HepG2 (cell line): Measurements from ENCODE around the gene YIPF2. TPM values are rescaled to one million over a fixed set of nuclear protein-coding genes. Genes with fewer than 3 reads are reported as not detected.
A peak's percentile ranks its signal among the peaks of the same experiment; 100 is the strongest.

Source experiments
- ATAC-seq: fragments of 200-7000 bp; cut with Tn5 transposase; 3 replicates; pipeline ENCODE4 v1.9.1; 2020; ENCODE audit warnings: mild to moderate bottlenecking, moderate library complexity
- BruUV-seq: library from RNA; stranded (reverse); fragments of 400-500 nt; replicated peaks from 2 replicates; lab custom pipeline; 2021; lab: Mats Ljungman, UMichigan
- CTCF ChIA-PET: fragments of 300-600 bp; formaldehyde crosslinking; extraction: SDS; loops from one replicate; lab custom pipeline; 2021; ENCODE audit warnings: low total read pairs, inconsistent platforms, low intra/inter-chr PET ratio; lab: Yijun Ruan, JAX
- POLR2A ChIA-PET: fragments of 350-600 bp; sonication (Branson Sonifier 250); formaldehyde crosslinking; loops from one replicate; lab custom pipeline; 2020; ENCODE audit warnings: antibody characterized with exemption, inconsistent platforms; lab: Yijun Ruan, JAX
- DNase-seq: peaks from one replicate; pipeline ENCODE4 v3.0.0-alpha.2; 2015; ENCODE audit warnings: low spot score
- FAIRE-seq: peaks from 3 replicates; lab custom pipeline; 2011; peaks lifted over from hg19 to GRCh38; lab: Jason Lieb, UNC
- H2AFZ ChIP-seq: one replicate; pipeline ENCODE4 v1.6.1; 2011; ENCODE audit warnings: low read length, inconsistent platforms
- H3K27ac ChIP-seq: fragments of 300-600 bp; 3 replicates; pipeline ENCODE4 v1.8.0; 2011; ENCODE audit warnings: mixed run types, mild to moderate bottlenecking, mixed read lengths, low read length, inconsistent platforms; ENCODE audit not compliant: insufficient read depth; ENCODE audit errors: extremely low read length
- H3K27me3 ChIP-seq, 2 experiments: fragments of 200-600 bp in 1 of 2; 2 replicates in 1 of 2; 3 replicates in 1 of 2; pipeline versions ENCODE4 v1.6.0 to v1.8.0; 2011; ENCODE audit warnings: low read length in 2 of 2, mild to moderate bottlenecking in 2 of 2, moderate library complexity in 2 of 2, inconsistent platforms in 1 of 2; ENCODE audit not compliant: insufficient read depth in 2 of 2, control insufficient read depth in 1 of 2
- H3K36me3 ChIP-seq, 2 experiments: fragments of 200-600 bp in 1 of 2; replicated peaks in 1 of 2; 2 replicates in 1 of 2; 3 replicates in 1 of 2; pipeline versions ENCODE4 v1.5.1 to v1.8.0; 2011; ENCODE audit warnings: low read length in 2 of 2, inconsistent platforms in 1 of 2; ENCODE audit not compliant: insufficient read depth in 2 of 2, control insufficient read depth in 1 of 2
- H3K4me1 ChIP-seq: 2 replicates; pipeline ENCODE4 v1.5.1; 2012; ENCODE audit warnings: low read length, inconsistent platforms; ENCODE audit not compliant: insufficient read depth
- H3K4me2 ChIP-seq: 2 replicates; pipeline ENCODE4 v1.6.0; 2011; ENCODE audit warnings: low read depth, low read length, inconsistent platforms
- H3K4me3 ChIP-seq, 3 experiments: fragments of 200-600 bp in 1 of 3; sonication (generic), shearing (Covaris generic) in 1 of 3; replicated peaks in 1 of 3; 2 replicates each; pipeline ENCODE4 v1.5.1; 2011 to 2016; ENCODE audit warnings: low read length in 3 of 3, inconsistent platforms in 2 of 3, low read depth in 2 of 3, mild to moderate bottlenecking in 2 of 3, control low read depth in 1 of 3, mixed read lengths in 1 of 3; ENCODE audit not compliant: insufficient read depth in 1 of 3
- H3K79me2 ChIP-seq: one replicate; pipeline ENCODE4 v1.6.1; 2011; ENCODE audit warnings: low read length, inconsistent platforms; ENCODE audit not compliant: insufficient read depth
- H3K9ac ChIP-seq: 2 replicates; pipeline ENCODE4 v1.6.0; 2011; ENCODE audit warnings: mild to moderate bottlenecking, low read depth, low read length, inconsistent platforms; ENCODE audit not compliant: insufficient read depth
- H3K9me3 ChIP-seq: 2 replicates; pipeline ENCODE4 v1.5.1; 2012; ENCODE audit warnings: mild to moderate bottlenecking, low read length
- H4K20me1 ChIP-seq: 2 replicates; pipeline ENCODE4 v1.6.0; 2011; ENCODE audit warnings: inconsistent platforms, mild to moderate bottlenecking, low read length, moderate library complexity; ENCODE audit not compliant: insufficient read depth
- CBX1 ChIP-seq: IDR thresholded peaks from one replicate; pipeline ENCODE4 v1.6.1; 2016; ENCODE audit warnings: antibody characterized with exemption, low read depth
- CENPX ChIP-seq: sonication (generic); formaldehyde crosslinking; IDR thresholded peaks from 2 replicates; pipeline ENCODE4 v1.9.0; 2021; ENCODE audit warnings: mild to moderate bottlenecking, missing genetic modification reagents, moderate library complexity
- HNRNPL ChIP-seq: fragments of 200-400 bp; formaldehyde crosslinking; IDR thresholded peaks from 2 replicates; pipeline ENCODE4 v1.6.1; 2017; ENCODE audit warnings: mild to moderate bottlenecking, low read depth, low read length
- KDM2A ChIP-seq: sonication (generic); formaldehyde crosslinking; IDR thresholded peaks from 2 replicates; pipeline ENCODE4 v1.4.0; 2020; ENCODE audit warnings: low read depth, missing genetic modification reagents, borderline replicate concordance
- NR2C2 ChIP-seq: sonication (generic); formaldehyde crosslinking; IDR thresholded peaks from 2 replicates; pipeline ENCODE4 v1.4.0; 2020; ENCODE audit warnings: missing genetic modification reagents, mild to moderate bottlenecking, moderate library complexity, borderline replicate concordance
- NR2F1 ChIP-seq, 2 experiments: fragments of 450-650 bp in 1 of 2; formaldehyde crosslinking in 1 of 2; IDR thresholded peaks; 2 replicates each; pipeline versions ENCODE4 v1.5.0 to v1.6.1; 2016 to 2020; ENCODE audit warnings: mild to moderate bottlenecking in 1 of 2, missing compliant biosample characterization in 1 of 2, missing genetic modification reagents in 1 of 2, moderate library complexity in 1 of 2
- POLR2AphosphoS2 ChIP-seq: IDR thresholded peaks from 2 replicates; pipeline ENCODE4 v1.6.1; 2011; ENCODE audit warnings: low read depth, low read length, improper control_type of control experiment
- RCOR2 ChIP-seq: IDR thresholded peaks from 2 replicates; pipeline ENCODE4 v1.6.1; 2016; ENCODE audit warnings: missing biosample characterization, missing genetic modification reagents
- RORA ChIP-seq: sonication (generic); formaldehyde crosslinking; IDR thresholded peaks from 2 replicates; pipeline ENCODE4 v1.5.0; 2020; ENCODE audit warnings: mild to moderate bottlenecking, missing genetic modification reagents, moderate library complexity
- SRSF9 ChIP-seq: fragments of 200-400 bp; formaldehyde crosslinking; IDR thresholded peaks from 2 replicates; pipeline ENCODE4 v1.6.1; 2018; ENCODE audit warnings: borderline replicate concordance, mild to moderate bottlenecking, low read depth, low read length; ENCODE audit not compliant: insufficient read depth, poor library complexity, severe bottlenecking
- ZFP37 ChIP-seq: sonication (generic); formaldehyde crosslinking; IDR thresholded peaks from 2 replicates; pipeline ENCODE4 v1.4.0; 2020; ENCODE audit warnings: missing genetic modification reagents, borderline replicate concordance
- ZNF143 ChIP-seq: sonication (generic); formaldehyde crosslinking; IDR thresholded peaks from 2 replicates; pipeline ENCODE4 v1.4.0; 2020; ENCODE audit warnings: missing genetic modification reagents
- ZNF326 ChIP-seq: sonication (generic); formaldehyde crosslinking; IDR thresholded peaks from 2 replicates; pipeline ENCODE4 v1.4.0; 2020; ENCODE audit warnings: missing genetic modification reagents, borderline replicate concordance
- ZNF367 ChIP-seq: sonication (generic); formaldehyde crosslinking; IDR thresholded peaks from 2 replicates; pipeline ENCODE4 v1.4.0; 2020; ENCODE audit warnings: missing genetic modification reagents, borderline replicate concordance
- WGBS: methylation state at CpG from one replicate; pipeline ENCODE4 v1.1.6; 2017; ENCODE audit warnings: low lambda C conversion rate; 5-methylcytosine and 5-hydroxymethylcytosine counted together
- in situ Hi-C: cut with HindIII; loops from 2 replicates; pipeline ENCODE4 v1.10.0; 2017; ENCODE audit warnings: low pct_unique_long_range_greater_than_20kb; ENCODE audit not compliant: extremely low pct_ligation_motif_present
- intact Hi-C: fragments of 100-400 bp; cut with micrococcal nuclease; formaldehyde crosslinking; loops from one replicate; pipeline ENCODE4 v1.10.0; 2022; ENCODE audit not compliant: unreplicated experiment
- polyA plus RNA-seq, 8 experiments: library from polyadenylated mRNA; depleted of rRNA in 3 of 8; stranded (reverse) in 7 of 8; unstranded in 1 of 8; fragments of >200 nt; fragmentation: Illumina TruSeq in 4 of 8; extraction: Trizol in 4 of 8; gene quantifications; 2 replicates each; pipeline versions ENCODE4 v1.2.1 to v1.2.3, GENCODE V29; 2011 to 2016; ENCODE audit warnings: low read depth in 4 of 8, missing spikeins in 1 of 8, mixed read lengths in 1 of 8; ENCODE audit not compliant: insufficient read depth in 1 of 8
- total RNA-seq, 5 experiments: library from RNA; depleted of rRNA; stranded (reverse); fragments of >200 nt; fragmentation: Illumina TruSeq; extraction: Trizol; gene quantifications; 2 replicates each; pipeline ENCODE4 v1.2.3, GENCODE V29; 2016; ENCODE audit warnings: low read depth in 1 of 5
- TF ChIP-seq, protein P1 (sequence below): sonication (generic); formaldehyde crosslinking; IDR thresholded peaks from 2 replicates; pipeline ENCODE4 v1.5.0; 2020; ENCODE audit warnings: mild to moderate bottlenecking, missing genetic modification reagents, borderline replicate concordance

YIPF2 gene
- total and polyA plus RNA-seq, 2 of the 13 experiments (the other 11 are each of a cell fraction or from before 2014, with no cell fraction given), result 37.3 to 53.2 TPM

DNA sequence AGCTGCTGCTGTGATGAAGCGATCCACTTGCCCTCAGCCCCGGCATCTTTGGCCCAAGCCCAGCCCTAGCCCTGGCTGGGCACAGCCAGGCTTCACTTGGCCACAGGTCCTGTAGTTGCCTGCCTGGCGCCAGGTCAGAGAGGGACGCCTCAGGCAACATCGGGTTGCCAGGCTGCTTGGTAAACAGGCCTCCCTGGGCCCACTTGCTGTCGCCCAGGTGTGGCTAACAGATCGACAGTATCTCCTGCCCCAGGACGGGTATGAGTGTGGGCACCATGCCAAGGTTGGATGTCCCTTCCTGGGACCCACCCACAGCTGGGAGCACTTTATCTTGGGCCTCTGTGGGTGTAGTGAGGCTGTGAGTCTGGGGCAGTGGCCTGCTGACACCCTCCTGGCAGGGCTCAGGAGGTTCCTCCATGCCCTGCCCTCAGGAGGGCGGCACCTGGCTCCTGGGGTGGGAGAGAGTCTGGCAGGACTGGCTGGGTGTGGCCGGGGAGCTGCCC, 29.2 kb downstream of the YIPF2 start:
- peaks cover 30% of the 10 kb centered on the region for H3K79me2 ChIP-seq
- intact Hi-C loops, result no loop called here
- TF ChIP-seq HNRNPL, result 0 out of 2 replicates have a peak, but pooled peaks have one; percentile 18
- TF ChIP-seq ZNF143, result no peak
- POLR2A ChIA-PET, result no interaction called here
- H3K9me3 ChIP-seq, result no peaks in the 10 kb centered on the region
- peaks cover 27% of the 10 kb centered on the region; the same call in 1 of the 2 replicates for H4K20me1 ChIP-seq
- H3K4me1 ChIP-seq, result peaks cover 15% of the 10 kb centered on the region
- no TSS peak for BruUV-seq
- 100% methylated on average over 4 of the region's 10 CpGs for WGBS
- no peak overlapping the region for H3K4me3 ChIP-seq
- H3K27me3 ChIP-seq, result no peaks in the 10 kb centered on the region
- H3K27ac ChIP-seq, result no peak overlapping the region
- CTCF ChIA-PET, result no interaction called here
- no peak overlapping the region for H2AFZ ChIP-seq
- in situ Hi-C loops, result no loop called here
- DNase-seq, result no peak
- FAIRE-seq, result no peak
- H3K4me2 ChIP-seq, result no peak overlapping the region
- ATAC-seq, result no peak
- H3K36me3 ChIP-seq, result peaks cover 0 to under 1% of the 10 kb centered on the region in 2 experiments; a peak in 3 of 5 replicates
- no peak overlapping the region for H3K9ac ChIP-seq

DNA sequence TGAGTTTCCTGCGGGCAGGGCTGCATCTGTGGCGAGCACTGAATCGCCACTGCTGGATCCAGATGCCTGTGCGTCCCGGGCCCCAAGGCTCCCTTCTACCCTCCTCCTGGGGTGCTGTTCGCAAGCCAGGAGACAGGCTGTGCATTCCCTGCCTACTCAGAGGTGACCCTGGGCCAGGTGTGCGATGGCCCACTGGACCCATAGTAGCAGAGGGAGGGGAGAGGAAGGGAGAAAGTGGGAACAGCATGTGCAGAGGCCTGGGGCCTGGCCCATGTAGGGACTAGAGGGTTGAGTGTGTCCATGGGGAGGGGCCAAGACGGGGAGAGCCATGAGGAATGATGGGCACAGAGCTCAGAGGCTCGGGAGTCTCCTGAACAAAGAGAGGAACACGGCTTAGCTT, 29.8 kb downstream of the YIPF2 start:
- no peak overlapping the region for H2AFZ ChIP-seq
- no peaks in the 10 kb centered on the region for H3K9me3 ChIP-seq
- WGBS, result 90% methylated on average over 5 of the region's 10 CpGs
- FAIRE-seq (no peak), ATAC-seq (no peak), DNase-seq (no peak)
- H3K27ac ChIP-seq, result no peak overlapping the region
- no peaks in the 10 kb centered on the region; a peak in 3 of 5 replicates for H3K36me3 ChIP-seq
- in situ Hi-C loops, result no loop called here
- no peak overlapping the region for H3K4me3 ChIP-seq
- intact Hi-C loops, result no loop called here
- no TSS peak for BruUV-seq
- H3K4me1 ChIP-seq, result peaks cover 15% of the 10 kb centered on the region
- no peak overlapping the region for H3K4me2 ChIP-seq
- no peak overlapping the region for H3K9ac ChIP-seq
- no peaks in the 10 kb centered on the region for H3K27me3 ChIP-seq
- peaks cover 26% of the 10 kb centered on the region; the same call in 1 of the 2 replicates for H4K20me1 ChIP-seq
- ChIA-PET POLR2A (no interaction called here), CTCF (no interaction called here)
- H3K79me2 ChIP-seq, result peaks cover 32% of the 10 kb centered on the region
- no peak for TF ChIP-seq RORA
- TF ChIP-seq CENPX (CRISPR knock-in tag), result no peak
- no peak for TF ChIP-seq RCOR2 (CRISPR knock-in tag)
- no peak for TF ChIP-seq ZNF367
- no peak for TF ChIP-seq SRSF9
- TF ChIP-seq NR2C2 (CRISPR knock-in tag), result no peak
- TF ChIP-seq, protein P1, sequence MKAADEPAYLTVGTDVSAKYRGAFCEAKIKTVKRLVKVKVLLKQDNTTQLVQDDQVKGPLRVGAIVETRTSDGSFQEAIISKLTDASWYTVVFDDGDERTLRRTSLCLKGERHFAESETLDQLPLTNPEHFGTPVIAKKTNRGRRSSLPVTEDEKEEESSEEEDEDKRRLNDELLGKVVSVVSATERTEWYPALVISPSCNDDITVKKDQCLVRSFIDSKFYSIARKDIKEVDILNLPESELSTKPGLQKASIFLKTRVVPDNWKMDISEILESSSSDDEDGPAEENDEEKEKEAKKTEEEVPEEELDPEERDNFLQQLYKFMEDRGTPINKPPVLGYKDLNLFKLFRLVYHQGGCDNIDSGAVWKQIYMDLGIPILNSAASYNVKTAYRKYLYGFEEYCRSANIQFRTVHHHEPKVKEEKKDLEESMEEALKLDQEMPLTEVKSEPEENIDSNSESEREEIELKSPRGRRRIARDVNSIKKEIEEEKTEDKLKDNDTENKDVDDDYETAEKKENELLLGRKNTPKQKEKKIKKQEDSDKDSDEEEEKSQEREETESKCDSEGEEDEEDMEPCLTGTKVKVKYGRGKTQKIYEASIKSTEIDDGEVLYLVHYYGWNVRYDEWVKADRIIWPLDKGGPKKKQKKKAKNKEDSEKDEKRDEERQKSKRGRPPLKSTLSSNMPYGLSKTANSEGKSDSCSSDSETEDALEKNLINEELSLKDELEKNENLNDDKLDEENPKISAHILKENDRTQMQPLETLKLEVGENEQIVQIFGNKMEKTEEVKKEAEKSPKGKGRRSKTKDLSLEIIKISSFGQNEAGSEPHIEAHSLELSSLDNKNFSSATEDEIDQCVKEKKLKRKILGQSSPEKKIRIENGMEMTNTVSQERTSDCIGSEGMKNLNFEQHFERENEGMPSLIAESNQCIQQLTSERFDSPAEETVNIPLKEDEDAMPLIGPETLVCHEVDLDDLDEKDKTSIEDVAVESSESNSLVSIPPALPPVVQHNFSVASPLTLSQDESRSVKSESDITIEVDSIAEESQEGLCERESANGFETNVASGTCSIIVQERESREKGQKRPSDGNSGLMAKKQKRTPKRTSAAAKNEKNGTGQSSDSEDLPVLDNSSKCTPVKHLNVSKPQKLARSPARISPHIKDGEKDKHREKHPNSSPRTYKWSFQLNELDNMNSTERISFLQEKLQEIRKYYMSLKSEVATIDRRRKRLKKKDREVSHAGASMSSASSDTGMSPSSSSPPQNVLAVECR, result no peak
- no peak for TF ChIP-seq NR2F1 (CRISPR knock-in tag; IDR thresholded peaks at IDR 0.05)
- TF ChIP-seq CBX1, result no peak
- TF ChIP-seq ZFP37 (CRISPR knock-in tag), result no peak
- no peak for TF ChIP-seq POLR2AphosphoS2
- no peak for TF ChIP-seq ZNF326 (CRISPR knock-in tag)
- TF ChIP-seq KDM2A (CRISPR knock-in tag), result no peak
